Kidney epithelial cell (primary cell): ENCODE measurements around the gene GALNT17. TPM values are rescaled to one million over a fixed set of nuclear protein-coding genes. Genes with fewer than 3 reads are reported as not detected.

Experiments
- DNase-seq: peaks from one replicate; pipeline ENCODE4 v3.0.0-alpha.2; 2010; ENCODE audit warnings: low read depth
- H3K27me3 ChIP-seq: 2 replicates; pipeline ENCODE4 v1.6.0; 2011; ENCODE audit warnings: low read length; ENCODE audit not compliant: control insufficient read depth, insufficient read depth
- H3K36me3 ChIP-seq: 2 replicates; pipeline ENCODE4 v1.5.1; 2011; ENCODE audit warnings: low read length; ENCODE audit not compliant: control insufficient read depth, insufficient read depth
- H3K4me3 ChIP-seq: 2 replicates; pipeline ENCODE4 v1.5.1; 2011; ENCODE audit warnings: low read depth, mild to moderate bottlenecking, control low read depth, low read length
- total RNA-seq: library from RNA; depleted of rRNA; stranded (reverse); fragments of >200 nt; gene quantifications from 2 replicates; pipeline ENCODE4 v1.2.3, GENCODE V29; 2015
- TF ChIP-seq, protein P1 (sequence below): IDR thresholded peaks from 2 replicates; pipeline ENCODE4 v1.5.1; 2011; ENCODE audit warnings: mild to moderate bottlenecking, moderate library complexity, low read length, control low read depth, inconsistent platforms; ENCODE audit not compliant: insufficient read depth, poor library complexity, severe bottlenecking

Gene GALNT17
- total RNA-seq = 3.3 and 5.0 TPM in 2 replicates

DNA sequence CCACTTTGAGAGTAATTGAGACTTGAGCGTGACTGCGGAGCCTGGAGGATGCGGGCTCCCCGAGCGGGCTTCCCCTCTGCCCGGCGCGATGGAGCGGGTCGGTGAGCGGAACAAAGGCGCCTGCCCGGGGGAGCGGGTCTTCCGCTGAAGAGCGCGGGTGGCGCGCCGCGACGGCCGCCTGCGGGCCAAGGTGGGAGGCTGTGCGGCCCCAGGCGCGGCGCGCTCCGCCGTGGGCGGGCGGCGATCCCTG, at the start of gene GALNT17:
GALNT17 (plus strand) TSS at position 18 of the 250 bp plus-strand sequence.
- TF ChIP-seq, protein P1, sequence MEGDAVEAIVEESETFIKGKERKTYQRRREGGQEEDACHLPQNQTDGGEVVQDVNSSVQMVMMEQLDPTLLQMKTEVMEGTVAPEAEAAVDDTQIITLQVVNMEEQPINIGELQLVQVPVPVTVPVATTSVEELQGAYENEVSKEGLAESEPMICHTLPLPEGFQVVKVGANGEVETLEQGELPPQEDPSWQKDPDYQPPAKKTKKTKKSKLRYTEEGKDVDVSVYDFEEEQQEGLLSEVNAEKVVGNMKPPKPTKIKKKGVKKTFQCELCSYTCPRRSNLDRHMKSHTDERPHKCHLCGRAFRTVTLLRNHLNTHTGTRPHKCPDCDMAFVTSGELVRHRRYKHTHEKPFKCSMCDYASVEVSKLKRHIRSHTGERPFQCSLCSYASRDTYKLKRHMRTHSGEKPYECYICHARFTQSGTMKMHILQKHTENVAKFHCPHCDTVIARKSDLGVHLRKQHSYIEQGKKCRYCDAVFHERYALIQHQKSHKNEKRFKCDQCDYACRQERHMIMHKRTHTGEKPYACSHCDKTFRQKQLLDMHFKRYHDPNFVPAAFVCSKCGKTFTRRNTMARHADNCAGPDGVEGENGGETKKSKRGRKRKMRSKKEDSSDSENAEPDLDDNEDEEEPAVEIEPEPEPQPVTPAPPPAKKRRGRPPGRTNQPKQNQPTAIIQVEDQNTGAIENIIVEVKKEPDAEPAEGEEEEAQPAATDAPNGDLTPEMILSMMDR = no peak
- Histone ChIP-seq H3K36me3 (no peaks in the 10 kb centered on the region), H3K27me3 (peaks cover 29% of the 10 kb centered on the region), H3K4me3 (peak within 1 kb of the TSS; percentile 28)
- no peak for DNase-seq

DNA sequence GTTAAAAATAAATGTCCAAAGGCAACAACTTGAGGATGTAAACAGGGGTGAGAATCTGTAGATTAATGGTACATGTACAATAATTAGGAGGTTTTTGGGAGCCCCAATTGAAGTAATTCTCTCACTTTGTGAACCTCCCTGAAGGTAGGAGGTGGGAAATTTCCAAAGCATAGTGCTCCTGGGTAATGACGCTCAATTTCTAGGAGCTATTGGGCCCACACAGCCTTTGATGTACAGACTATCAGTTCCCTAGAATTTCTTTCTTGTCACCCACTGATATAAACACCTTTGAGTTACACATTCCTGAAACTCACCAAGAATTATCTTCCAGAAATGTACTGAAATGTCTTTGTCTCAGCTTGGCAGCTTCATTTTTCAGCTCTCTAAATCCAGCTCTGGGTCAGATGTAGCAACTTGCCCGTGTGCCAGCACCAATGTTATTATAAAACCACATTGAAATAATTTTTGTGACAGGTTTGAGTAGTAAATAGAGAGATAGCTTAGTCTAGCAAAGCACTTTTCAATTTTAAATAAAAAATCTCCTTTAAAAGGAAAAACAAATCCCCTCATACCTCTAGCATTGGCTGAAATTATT, 36.6 kb upstream of the GALNT17 start:
- TF ChIP-seq, protein P1 = no peak
- Histone ChIP-seq H3K4me3 (no peak overlapping the region), H3K36me3 (no peaks in the 10 kb centered on the region), H3K27me3 (no peaks in the 10 kb centered on the region)
- no peak for DNase-seq

DNA sequence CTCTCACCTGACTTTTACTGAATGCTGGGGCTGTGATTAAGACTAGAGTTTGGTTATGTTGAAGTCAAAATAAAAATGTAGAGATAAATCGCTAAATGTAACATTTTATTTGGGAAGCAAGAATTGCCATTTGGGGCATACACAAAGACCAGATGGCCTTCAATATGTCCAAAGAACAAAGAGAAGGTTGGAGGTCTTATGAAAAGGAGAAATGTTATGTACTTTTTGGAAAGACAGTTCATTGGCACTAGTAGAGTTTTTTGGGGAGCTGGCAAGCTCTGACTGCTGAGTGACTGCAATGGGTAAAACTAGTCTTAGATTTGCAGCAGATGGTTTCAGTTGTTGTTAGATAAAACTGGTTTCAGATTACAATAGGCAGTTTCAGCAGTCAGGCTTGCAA, 35.6 kb upstream of the GALNT17 start:
- TF ChIP-seq, protein P1 = no peak
- H3K4me3 ChIP-seq = no peak overlapping the region
- DNase-seq = no peak
- no peaks in the 10 kb centered on the region for H3K27me3 ChIP-seq
- H3K36me3 ChIP-seq = no peaks in the 10 kb centered on the region

DNA sequence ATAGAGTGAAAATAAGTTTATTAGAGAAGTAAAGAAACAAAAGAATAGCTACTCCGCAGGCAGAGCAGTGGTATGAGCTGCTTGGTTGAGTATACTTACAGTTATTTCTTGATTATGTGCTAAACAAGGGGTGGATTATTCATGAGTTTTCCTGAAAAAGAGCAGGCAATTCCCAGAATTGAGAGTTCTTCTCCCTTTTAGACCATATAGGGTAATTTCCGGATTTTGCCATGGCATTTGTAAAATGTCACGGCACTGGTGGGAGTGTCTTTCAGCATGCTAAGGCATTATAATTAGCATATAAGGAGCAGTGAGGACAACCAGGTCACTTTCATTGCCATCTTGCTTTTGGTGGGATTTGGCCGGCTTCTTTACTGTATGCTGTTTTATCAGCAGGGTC, 25.7 kb upstream of the GALNT17 start:
- no peak for DNase-seq
- TF ChIP-seq, protein P1 = no peak
- H3K4me3 ChIP-seq = no peak overlapping the region
- no peaks in the 10 kb centered on the region for H3K27me3 ChIP-seq
- H3K36me3 ChIP-seq = no peaks in the 10 kb centered on the region

DNA sequence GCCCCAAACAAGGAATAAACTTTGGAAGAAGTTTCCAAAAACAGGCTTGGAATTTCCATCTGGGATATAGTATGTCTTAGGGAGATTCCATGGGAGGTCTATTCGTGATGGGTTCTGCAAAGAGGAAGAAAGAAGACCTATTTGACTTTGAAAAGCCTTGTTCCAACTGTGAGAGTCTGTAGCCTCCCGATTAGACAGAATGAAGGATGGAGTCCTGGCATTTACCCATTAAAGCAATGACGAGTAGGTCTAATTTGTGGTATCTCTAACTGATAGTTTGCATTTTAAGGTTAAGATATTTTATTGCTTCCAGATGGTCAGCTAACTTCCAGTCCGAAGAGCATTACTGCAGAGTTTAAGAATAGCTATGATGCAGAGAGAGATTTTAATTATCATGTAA, 19.5 kb upstream of the GALNT17 start:
- H3K36me3 ChIP-seq = no peaks in the 10 kb centered on the region
- no peak for DNase-seq
- TF ChIP-seq, protein P1 = no peak
- H3K27me3 ChIP-seq = no peaks in the 10 kb centered on the region
- no peak overlapping the region for H3K4me3 ChIP-seq

DNA sequence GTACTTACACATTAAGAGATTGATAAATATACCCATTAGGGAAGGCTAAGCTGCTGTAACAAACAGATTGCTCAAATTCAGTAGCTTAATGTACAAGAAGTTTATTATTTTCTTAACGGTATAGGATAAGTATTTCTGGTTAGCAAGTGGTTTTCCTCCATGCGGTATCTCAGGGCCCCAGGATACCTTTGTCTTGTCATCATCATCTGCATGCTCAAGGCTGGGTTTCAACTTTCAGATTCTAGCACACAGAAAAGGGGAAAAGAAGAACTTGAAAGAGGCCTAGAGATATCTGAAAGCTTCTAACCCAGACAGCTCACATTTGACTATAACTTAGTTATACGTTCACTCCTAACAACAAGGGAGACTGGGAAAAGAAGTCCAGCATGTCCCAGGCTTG, 11.8 kb upstream of the GALNT17 start:
- Histone ChIP-seq H3K4me3 (no peak overlapping the region), H3K36me3 (no peaks in the 10 kb centered on the region), H3K27me3 (no peaks in the 10 kb centered on the region)
- DNase-seq = no peak
- TF ChIP-seq, protein P1 = no peak
